ENCODE results near the gene KRTAP13-3.
A peak's percentile ranks its signal among the peaks of the same experiment; 100 is the strongest.

Gene KRTAP13-3

DNA sequence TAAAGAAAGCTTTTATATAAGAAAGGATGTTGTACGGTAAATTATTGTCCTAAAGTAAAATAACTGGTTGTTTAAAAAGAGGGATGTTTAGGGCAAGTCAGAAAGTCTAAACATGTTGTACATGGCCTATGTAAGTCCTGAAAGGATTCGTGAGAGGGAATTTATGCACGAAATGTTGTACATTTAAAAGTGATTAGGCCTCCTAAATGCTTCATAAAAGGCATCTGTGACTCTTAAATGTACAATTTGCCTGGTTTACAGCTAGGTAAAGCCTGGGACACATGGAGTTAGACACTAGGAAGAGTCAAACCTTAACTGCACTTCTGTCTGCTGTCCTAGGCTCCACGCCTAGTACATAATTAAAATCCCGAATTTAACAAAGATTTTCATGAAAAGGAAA is 9.7 kb downstream of the KRTAP13-3 start:
- TF ChIP-seq, protein P1, sequence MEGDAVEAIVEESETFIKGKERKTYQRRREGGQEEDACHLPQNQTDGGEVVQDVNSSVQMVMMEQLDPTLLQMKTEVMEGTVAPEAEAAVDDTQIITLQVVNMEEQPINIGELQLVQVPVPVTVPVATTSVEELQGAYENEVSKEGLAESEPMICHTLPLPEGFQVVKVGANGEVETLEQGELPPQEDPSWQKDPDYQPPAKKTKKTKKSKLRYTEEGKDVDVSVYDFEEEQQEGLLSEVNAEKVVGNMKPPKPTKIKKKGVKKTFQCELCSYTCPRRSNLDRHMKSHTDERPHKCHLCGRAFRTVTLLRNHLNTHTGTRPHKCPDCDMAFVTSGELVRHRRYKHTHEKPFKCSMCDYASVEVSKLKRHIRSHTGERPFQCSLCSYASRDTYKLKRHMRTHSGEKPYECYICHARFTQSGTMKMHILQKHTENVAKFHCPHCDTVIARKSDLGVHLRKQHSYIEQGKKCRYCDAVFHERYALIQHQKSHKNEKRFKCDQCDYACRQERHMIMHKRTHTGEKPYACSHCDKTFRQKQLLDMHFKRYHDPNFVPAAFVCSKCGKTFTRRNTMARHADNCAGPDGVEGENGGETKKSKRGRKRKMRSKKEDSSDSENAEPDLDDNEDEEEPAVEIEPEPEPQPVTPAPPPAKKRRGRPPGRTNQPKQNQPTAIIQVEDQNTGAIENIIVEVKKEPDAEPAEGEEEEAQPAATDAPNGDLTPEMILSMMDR (IDR thresholded peaks at IDR 0.05; ENCODE audit: extremely low read depth, insufficient read depth, missing control alignments), result no peak
- DNase-seq (ENCODE audit: low spot score), result no peak
- in situ Hi-C loops (cut with MboI; ENCODE audit: low pct_unique_long_range_greater_than_20kb, low sequenced_read_pairs, unreplicated experiment), result no loop called here

DNA sequence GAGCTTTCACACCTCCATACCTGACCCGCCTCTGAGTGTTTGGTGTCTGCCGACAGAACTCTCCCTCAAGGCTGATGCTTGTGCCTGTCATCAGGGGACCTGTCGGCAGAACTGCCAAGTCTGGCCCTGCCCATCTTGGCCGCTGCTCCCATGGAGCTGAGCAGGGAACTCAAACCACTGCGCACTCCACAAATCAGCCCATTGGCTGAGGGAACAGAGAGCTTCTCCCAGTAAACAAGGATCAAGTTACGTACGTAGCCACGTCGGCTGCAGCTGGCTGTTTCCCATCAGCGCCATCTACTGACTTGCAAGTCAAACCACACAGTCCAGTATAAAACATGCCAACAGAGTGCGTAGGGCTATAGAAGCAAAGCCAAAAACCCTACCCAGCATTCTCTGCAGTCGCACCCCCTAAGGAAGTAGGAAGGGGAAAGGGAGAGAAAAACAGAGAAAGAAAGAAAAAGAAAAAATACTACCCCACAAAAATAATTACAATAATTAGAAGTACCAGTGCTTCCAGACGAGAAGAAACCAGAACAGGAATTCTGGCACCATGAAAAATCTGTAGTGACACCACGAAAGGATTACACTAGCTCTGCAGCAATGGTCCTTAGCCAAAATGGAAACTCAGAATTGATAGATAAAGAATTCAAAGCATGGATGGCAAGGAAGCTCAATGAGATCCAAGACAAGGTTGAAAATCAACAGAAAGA is 16.8 kb downstream of the KRTAP13-3 start:
- TF ChIP-seq, protein P1 (IDR thresholded peaks at IDR 0.05; ENCODE audit: extremely low read depth, insufficient read depth, missing control alignments), result peak; percentile 35
- in situ Hi-C loops (cut with MboI; ENCODE audit: low pct_unique_long_range_greater_than_20kb, low sequenced_read_pairs, unreplicated experiment), result no loop called here
- no peak for DNase-seq (ENCODE audit: low spot score)

DNA sequence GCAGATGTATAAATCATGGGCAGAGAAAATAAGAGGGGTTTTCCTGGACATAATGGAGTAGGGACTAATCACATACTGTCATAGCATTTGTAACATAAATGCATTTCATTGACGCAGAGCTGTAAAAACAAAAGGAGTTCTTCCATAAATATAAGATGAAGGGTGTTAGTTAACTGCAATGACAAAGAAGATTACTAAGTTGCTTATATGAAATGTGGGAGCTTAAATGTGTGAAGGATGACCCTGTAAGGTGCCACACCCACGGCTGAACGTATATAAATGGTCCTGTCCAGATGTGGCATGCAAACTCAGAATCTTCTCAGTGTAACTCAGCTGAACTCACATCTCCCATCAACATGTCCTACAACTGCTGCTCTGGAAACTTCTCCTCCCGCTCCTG is 30.0 kb downstream of the KRTAP13-3 start, which contains the start of gene KRTAP13-1:
Gene KRTAP13-1 (plus strand): TSS at position 301 of the 400 bp plus-strand sequence. CDS start 56 bp downstream, at position 357.
- TF ChIP-seq, protein P1 (IDR thresholded peaks at IDR 0.05; ENCODE audit: extremely low read depth, insufficient read depth, missing control alignments), result no peak
- DNase-seq (ENCODE audit: low spot score), result no peak
- in situ Hi-C loops (cut with MboI; ENCODE audit: low pct_unique_long_range_greater_than_20kb, low sequenced_read_pairs, unreplicated experiment), result no loop called here

DNA sequence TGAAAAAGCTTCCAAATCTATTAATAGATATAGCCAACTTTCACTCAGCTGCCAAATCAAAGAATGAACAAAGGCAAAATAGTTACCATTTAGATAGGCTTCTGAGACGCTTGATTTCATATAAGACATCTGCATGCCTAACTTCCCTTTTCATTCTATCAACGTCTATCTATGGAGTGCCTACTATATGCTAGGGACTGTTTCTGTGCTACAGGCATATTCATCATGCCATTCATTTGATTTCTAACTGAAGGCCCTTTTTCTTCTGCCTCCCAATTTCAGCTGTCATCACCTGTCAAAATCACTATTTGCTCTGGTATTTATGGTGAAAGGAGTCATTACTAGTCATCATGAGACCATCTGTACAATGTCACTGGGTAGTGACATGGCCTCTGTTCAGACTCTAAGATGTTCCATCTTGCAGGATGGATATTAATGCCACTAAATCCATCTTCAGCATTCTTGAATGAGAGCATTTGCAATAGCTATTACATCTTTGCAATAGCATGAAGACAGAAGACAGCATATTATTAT is 34.2 kb downstream of the KRTAP13-3 start:
- no peak for DNase-seq (ENCODE audit: low spot score)
- TF ChIP-seq, protein P1 (IDR thresholded peaks at IDR 0.05; ENCODE audit: extremely low read depth, insufficient read depth, missing control alignments), result no peak
- in situ Hi-C loops (cut with MboI; ENCODE audit: low pct_unique_long_range_greater_than_20kb, low sequenced_read_pairs, unreplicated experiment), result no loop called here

DNA sequence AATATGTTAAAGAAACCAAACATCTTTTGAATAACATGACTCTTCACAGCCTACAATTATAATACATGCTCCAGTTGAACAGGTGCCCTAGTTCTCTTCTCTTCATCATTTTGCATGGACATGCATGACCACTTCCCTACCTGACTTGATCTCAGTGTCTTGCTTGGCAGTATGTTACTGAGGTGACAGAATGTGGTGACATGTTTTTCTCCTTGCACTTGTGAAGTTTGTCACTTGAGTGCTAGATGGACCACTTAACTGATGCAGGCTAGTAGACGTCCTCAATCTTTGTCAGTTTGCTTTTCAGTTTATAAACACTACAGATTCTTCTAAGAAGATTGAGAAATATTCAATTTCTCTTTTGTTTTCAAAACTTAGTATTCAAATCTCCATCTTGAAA is 43.5 kb downstream of the KRTAP13-3 start:
- DNase-seq (ENCODE audit: low spot score), result no peak
- in situ Hi-C loops (cut with MboI; ENCODE audit: low pct_unique_long_range_greater_than_20kb, low sequenced_read_pairs, unreplicated experiment), result no loop called here
- TF ChIP-seq, protein P1 (IDR thresholded peaks at IDR 0.05; ENCODE audit: extremely low read depth, insufficient read depth, missing control alignments), result no peak
